A204.1 (cell line): ENCODE results near the gene ST3GAL4.

ENCODE experiments used
- FAIRE-seq: peaks from 2 replicates; lab custom pipeline; 2012; peaks lifted over from hg19 to GRCh38; lab: Jason Lieb, UNC

The ST3GAL4 gene

GRCh38 chr11:126452241-126453101 is 97.0 kb downstream of the ST3GAL4 start:
- FAIRE-seq: no peak

- no peak for FAIRE-seq
Measured at GRCh38 chr11:126456089-126456488, 100.6 kb downstream of the ST3GAL4 start.

- FAIRE-seq: no peak
Measured at GRCh38 chr11:126456783-126457542, 101.5 kb downstream of the ST3GAL4 start.

- FAIRE-seq: no peak
Measured at GRCh38 chr11:126457817-126458216, 102.3 kb downstream of the ST3GAL4 start.

GRCh38 chr11:126459691-126460281 is 104.3 kb downstream of the ST3GAL4 start:
- no peak for FAIRE-seq

- no peak for FAIRE-seq
Measured at GRCh38 chr11:126460417-126461095, 105.1 kb downstream of the ST3GAL4 start.

GRCh38 chr11:126461096-126461440 is 105.6 kb downstream of the ST3GAL4 start:
- FAIRE-seq: no peak

- no peak for FAIRE-seq
Measured at GRCh38 chr11:126461996-126462395, 106.5 kb downstream of the ST3GAL4 start.

GRCh38 chr11:126462422-126462821 is 106.9 kb downstream of the ST3GAL4 start:
- FAIRE-seq: no peak
